Endothelial cell of umbilical vein (primary cell): ENCODE measurements around the gene PLPPR5. TPM values are rescaled to one million over a fixed set of nuclear protein-coding genes. Genes with fewer than 3 reads are reported as not detected.

ENCODE experiments used
- Bru-seq: library from RNA; stranded (reverse); fragments of 400-500 nt; gene quantifications from one replicate; lab custom pipeline; 2021; lab: Mats Ljungman, UMichigan
- BruChase-seq, 2 experiments: library from RNA; stranded (reverse); fragments of 400-500 nt; gene quantifications; one replicate each; lab custom pipeline; 2021; lab: Mats Ljungman, UMichigan
- BruUV-seq: library from RNA; stranded (reverse); fragments of 400-500 nt; replicated peaks from 2 replicates; lab custom pipeline; 2021; lab: Mats Ljungman, UMichigan
- CTCF ChIA-PET: fragments of 300-600, 350-600 bp; sonication (Branson Sonifier 250); formaldehyde crosslinking; loops from one replicate; lab custom pipeline; 2021; ENCODE audit warnings: antibody characterized with exemption, inconsistent platforms; lab: Charles Lee
- POLR2A ChIA-PET: fragments of 300-600, 350-600 bp; sonication (Branson Sonifier 250); formaldehyde crosslinking; loops from one replicate; lab custom pipeline; 2021; ENCODE audit warnings: antibody characterized with exemption, inconsistent platforms; lab: Charles Lee
- DNase-seq: peaks from one replicate; pipeline ENCODE4 v3.0.0-alpha.2; 2011; ENCODE audit warnings: low read depth, low spot score
- FAIRE-seq: peaks from 2 replicates; lab custom pipeline; 2011; peaks lifted over from hg19 to GRCh38; lab: Jason Lieb, UNC
- H2AFZ ChIP-seq: 2 replicates; pipeline ENCODE4 v1.6.0; 2012; ENCODE audit warnings: low read depth, low read length, control low read depth, inconsistent platforms
- H3K27ac ChIP-seq: 2 replicates; pipeline ENCODE4 v1.5.1; 2011; ENCODE audit warnings: low read depth, mild to moderate bottlenecking, control low read depth, low read length, moderate library complexity; ENCODE audit not compliant: insufficient read depth
- H3K27me3 ChIP-seq, 2 experiments: 2 replicates each; pipeline versions ENCODE4 v1.6.0 to v1.6.1; 2011; ENCODE audit warnings: low read length in 2 of 2, mixed read lengths in 1 of 2; ENCODE audit not compliant: control insufficient read depth in 2 of 2, insufficient read depth in 2 of 2
- H3K36me3 ChIP-seq, 2 experiments: 2 replicates in 1 of 2; 3 replicates in 1 of 2; pipeline ENCODE4 v1.5.1; 2011; ENCODE audit warnings: low read length in 2 of 2, mild to moderate bottlenecking in 1 of 2, moderate library complexity in 1 of 2; ENCODE audit not compliant: control insufficient read depth in 2 of 2, insufficient read depth in 2 of 2; ENCODE audit errors: extremely low read depth in 1 of 2
- H3K4me1 ChIP-seq: 3 replicates; pipeline ENCODE4 v1.5.1; 2011; ENCODE audit warnings: mild to moderate bottlenecking, low read length; ENCODE audit not compliant: control insufficient read depth, insufficient read depth; ENCODE audit errors: extremely low read depth
- H3K4me2 ChIP-seq: 2 replicates; pipeline ENCODE4 v1.6.1; 2011; ENCODE audit warnings: low read length, control low read depth, mixed read lengths; ENCODE audit not compliant: insufficient read depth
- H3K4me3 ChIP-seq, 3 experiments: fragments of 200-600 bp in 1 of 3; sonication (generic), shearing (Covaris generic) in 1 of 3; replicated peaks in 1 of 3; 2 replicates each; pipeline ENCODE4 v1.5.1; 2011 to 2016; ENCODE audit warnings: control low read depth in 3 of 3, low read length in 3 of 3, mild to moderate bottlenecking in 2 of 3, inconsistent platforms in 1 of 3, low read depth in 1 of 3, moderate library complexity in 1 of 3; ENCODE audit not compliant: insufficient read depth in 1 of 3
- H3K79me2 ChIP-seq: 2 replicates; pipeline ENCODE4 v1.6.0; 2012; ENCODE audit warnings: low read length, inconsistent platforms; ENCODE audit not compliant: control insufficient read depth, insufficient read depth
- H3K9ac ChIP-seq: replicated peaks from 2 replicates; pipeline ENCODE3; 2011; ENCODE audit warnings: low read length, control low read depth; ENCODE audit not compliant: insufficient read depth; ENCODE audit errors: extremely low read depth
- H3K9me1 ChIP-seq: replicated peaks from 3 replicates; pipeline ENCODE4 v1.6.0; 2011; ENCODE audit warnings: mild to moderate bottlenecking, low read length; ENCODE audit not compliant: control insufficient read depth, insufficient read depth; ENCODE audit errors: extremely low read depth
- H3K9me3 ChIP-seq: replicated peaks from 2 replicates; pipeline ENCODE4 v1.5.1; 2012; ENCODE audit warnings: low read length, inconsistent platforms; ENCODE audit not compliant: control insufficient read depth, insufficient read depth
- H4K20me1 ChIP-seq: replicated peaks from 2 replicates; pipeline ENCODE3; 2011; ENCODE audit warnings: mild to moderate bottlenecking, low read length; ENCODE audit not compliant: control insufficient read depth, insufficient read depth; ENCODE audit errors: extremely low read depth
- CTCF ChIP-seq, 2 donors: IDR thresholded peaks; 1 replicate in 1 of 2; 2 replicates in 1 of 2; pipeline ENCODE4 v1.5.1; 2011; ENCODE audit warnings: low read length in 2 of 2, mild to moderate bottlenecking in 2 of 2, moderate library complexity in 2 of 2, control low read depth in 1 of 2, inconsistent platforms in 1 of 2, low read depth in 1 of 2; ENCODE audit not compliant: insufficient read depth in 1 of 2; ENCODE audit errors: extremely low read depth in 1 of 2
- EZH2 ChIP-seq: IDR thresholded peaks from 2 replicates; pipeline ENCODE4 v1.6.1; 2012; ENCODE audit warnings: borderline replicate concordance, low read depth, mild to moderate bottlenecking, moderate library complexity, low read length, inconsistent platforms; ENCODE audit not compliant: severe bottlenecking
- POLR2AphosphoS5 ChIP-seq: IDR thresholded peaks from 2 replicates; pipeline ENCODE4 v1.6.1; 2012; ENCODE audit warnings: low read depth, mild to moderate bottlenecking, control low read depth, low read length, moderate library complexity; ENCODE audit not compliant: insufficient read depth
- dilution Hi-C: fragments of 300-500 bp; cut with MboI; formaldehyde crosslinking; loops from one replicate; pipeline ENCODE4 v1.15.0; 2019; ENCODE audit warnings: low sequenced_read_pairs; ENCODE audit not compliant: extremely low pct_ligation_motif_present
- intact Hi-C: fragments of 100-400 bp; cut with micrococcal nuclease; formaldehyde crosslinking; loops from one replicate; pipeline ENCODE4 v1.10.0; 2022
- long read RNA-seq: library from polyadenylated mRNA; stranded (forward); transcript quantifications from one replicate; pipeline ENCODE4 v2.0.0, GENCODE V29; 2021
- polyA minus RNA-seq, 3 experiments: library from RNA; depleted of rRNA, polyadenylated mRNA; stranded (reverse); fragments of >200 nt; gene quantifications; 1 replicate in 1 of 3; 2 replicates in 2 of 3; pipeline ENCODE4 v1.2.3, GENCODE V29; 2011
- polyA plus RNA-seq, 4 experiments: library from polyadenylated mRNA; depleted of rRNA in 3 of 4; stranded (reverse) in 3 of 4; unstranded in 1 of 4; fragments of >200 nt; gene quantifications; 2 replicates each; pipeline versions ENCODE4 v1.2.1 to v1.2.3, GENCODE V29; 2011 to 2012; ENCODE audit warnings: missing spikeins in 1 of 4
- total RNA-seq: library from RNA; stranded (reverse); gene quantifications from 2 replicates; pipeline ENCODE4 v1.2.3, GENCODE V29; 2021

The PLPPR5 gene, protein sequence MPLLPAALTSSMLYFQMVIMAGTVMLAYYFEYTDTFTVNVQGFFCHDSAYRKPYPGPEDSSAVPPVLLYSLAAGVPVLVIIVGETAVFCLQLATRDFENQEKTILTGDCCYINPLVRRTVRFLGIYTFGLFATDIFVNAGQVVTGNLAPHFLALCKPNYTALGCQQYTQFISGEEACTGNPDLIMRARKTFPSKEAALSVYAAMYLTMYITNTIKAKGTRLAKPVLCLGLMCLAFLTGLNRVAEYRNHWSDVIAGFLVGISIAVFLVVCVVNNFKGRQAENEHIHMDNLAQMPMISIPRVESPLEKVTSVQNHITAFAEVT
- not detected in 2 replicates for total RNA-seq
- polyA plus RNA-seq = not detected in 2 replicates
- 0.03 TPM in 2 replicates for polyA plus RNA-seq (2011; cell fraction: cytosol; rRNA removed)
- 0.03 and 0.04 TPM in 2 replicates for polyA plus RNA-seq (2011; cell fraction: nucleus; rRNA removed)
- polyA plus RNA-seq (2012) = 0.04 TPM in 1 of 2 replicates, not detected in the other
- polyA minus RNA-seq = not detected in 2 replicates
- not detected for polyA minus RNA-seq (2011; cell fraction: cytosol; rRNA and poly(A)+ RNA removed)
- not detected in 2 replicates for polyA minus RNA-seq (2011; cell fraction: nucleus; rRNA and poly(A)+ RNA removed)
- percentile 8 among the genes with signal in this experiment for Bru-seq, nascent RNA
- BruChase-seq, experiment 1, labeled RNA remaining after a 6-hour chase = percentile 1 among the genes with signal in this experiment
- percentile 1 among the genes with signal in this experiment for BruChase-seq, experiment 2, labeled RNA remaining after a 2-hour chase
- long read RNA-seq = 0 reads

- peak; percentile 12 for DNase-seq
- no peaks in the 10 kb centered on the region for H3K9me1 ChIP-seq
- dilution Hi-C loops (no loop called here), intact Hi-C loops (loop anchor here (1.0 kb wide), 1 partner anchor 211 kb away; no protein-coding TSS in a partner anchor)
- H3K36me3 ChIP-seq = no peaks in the 10 kb centered on the region
- H2AFZ ChIP-seq = peak within 1 kb of the TSS; percentile 87
- no TSS peak for BruUV-seq
- ChIA-PET CTCF (interaction anchor here (1.0 to 1.4 kb wide), 6 partner anchors 9 to 477 kb away, joined by 3 to 5 read pairs (median 4); no protein-coding TSS in a partner anchor), POLR2A (no interaction called here)
- no peak within 1 kb of the TSS for H3K9ac ChIP-seq
- peaks cover 43 to 79% of the 10 kb centered on the region in 2 experiments for H3K27me3 ChIP-seq
- no peak for FAIRE-seq
- H3K27ac ChIP-seq = no peak within 1 kb of the TSS
- peak within 1 kb of the TSS; percentile 4 to 40 (median 5) for H3K4me3 ChIP-seq
- H4K20me1 ChIP-seq = no peaks in the 10 kb centered on the region
- H3K9me3 ChIP-seq = no peaks in the 10 kb centered on the region
- H3K79me2 ChIP-seq = no peaks in the 10 kb centered on the region
- peak; percentile 6 for TF ChIP-seq EZH2
- peak in 1 of 2 donors; percentile 31 for TF ChIP-seq CTCF (IDR thresholded peaks at IDR 0.05; ENCODE audit: extremely low read depth in 1 of 2, insufficient read depth in 1 of 2, low read depth in 1 of 2, low read length in 2 of 2)
- TF ChIP-seq POLR2AphosphoS5 = no peak
- H3K4me2 ChIP-seq = peak within 1 kb of the TSS; percentile 70
- H3K4me1 ChIP-seq = peaks cover 6% of the 10 kb centered on the region
Observed at GRCh38 chr1:99004861-99005442, at the start of gene PLPPR5. Gene PLPPR5, minus strand, starts transcription at chr1:99004861. Its CDS starts 190 bp downstream, at chr1:99004671.
